ENCODE data around the gene MKLN1.

Gene MKLN1

DNA sequence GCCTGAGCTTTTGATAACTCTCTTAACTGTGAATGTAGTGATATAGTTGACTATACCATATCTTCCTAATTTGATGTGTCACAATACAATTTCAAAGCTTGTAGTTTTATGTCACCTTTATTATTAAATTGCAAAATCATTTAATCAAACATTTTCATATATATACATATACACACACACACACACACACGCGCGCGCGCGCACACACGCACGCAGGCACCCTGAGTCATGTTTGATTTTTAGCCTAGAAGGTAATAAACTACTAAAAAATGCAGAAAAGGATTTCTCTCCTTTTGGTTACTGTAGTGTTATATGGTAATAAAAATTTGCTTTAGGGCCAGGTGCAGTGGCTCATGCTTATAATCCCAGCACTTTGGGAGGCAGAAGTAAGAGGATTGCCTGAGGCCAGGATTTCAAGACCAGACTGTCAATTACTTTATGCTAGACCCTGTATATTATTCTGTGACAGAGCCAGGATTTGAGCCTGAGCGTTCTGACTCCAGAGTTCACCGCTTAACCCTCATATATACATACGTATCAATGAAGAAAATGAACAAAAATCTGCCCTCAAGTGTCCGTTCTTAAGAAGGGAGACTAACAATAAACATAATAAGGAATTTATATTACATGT is 139.2 kb downstream of the MKLN1 start:
- DNase-seq (ENCODE audit: low read depth), result no peak

GRCh38 chr7:131467788-131468187 is 140.1 kb downstream of the MKLN1 start:
- no peak for DNase-seq (ENCODE audit: low read depth)

DNA sequence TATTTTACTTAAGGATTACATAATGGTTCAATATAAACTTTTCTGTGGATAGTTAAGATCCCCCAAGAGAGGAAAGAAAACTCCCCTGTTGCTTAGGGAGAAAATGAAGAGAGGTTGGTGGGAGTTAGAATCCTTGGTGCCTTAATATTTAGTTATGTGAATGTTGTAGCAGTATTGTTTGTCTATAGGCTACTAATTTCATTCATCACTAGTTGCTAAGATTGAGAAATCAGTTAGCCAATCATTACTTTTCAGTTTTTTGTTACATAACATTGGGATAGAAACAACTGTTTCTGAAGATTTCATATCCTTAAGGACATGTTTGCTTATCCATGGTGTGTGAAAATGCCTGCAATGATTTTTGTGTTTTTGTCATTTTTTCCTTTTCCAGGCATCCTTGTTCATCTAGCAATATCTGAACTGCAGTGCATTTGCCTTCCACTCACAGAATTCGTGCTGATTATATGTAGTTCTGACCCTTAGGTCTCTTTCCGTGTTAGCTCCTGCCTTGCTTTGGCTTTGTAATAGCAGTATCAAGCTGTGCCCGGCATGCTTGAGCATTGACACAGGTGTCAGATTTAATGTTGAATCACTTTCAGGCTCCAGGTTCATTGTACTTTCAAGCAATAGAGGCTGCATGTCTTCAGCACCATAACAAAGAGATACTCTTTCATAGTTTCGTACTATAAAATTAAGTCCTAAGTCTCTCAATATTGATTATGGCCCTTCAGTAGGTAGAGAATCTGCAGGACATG is 143.8 kb downstream of the MKLN1 start:
- no peak for DNase-seq (ENCODE audit: low read depth)

DNA sequence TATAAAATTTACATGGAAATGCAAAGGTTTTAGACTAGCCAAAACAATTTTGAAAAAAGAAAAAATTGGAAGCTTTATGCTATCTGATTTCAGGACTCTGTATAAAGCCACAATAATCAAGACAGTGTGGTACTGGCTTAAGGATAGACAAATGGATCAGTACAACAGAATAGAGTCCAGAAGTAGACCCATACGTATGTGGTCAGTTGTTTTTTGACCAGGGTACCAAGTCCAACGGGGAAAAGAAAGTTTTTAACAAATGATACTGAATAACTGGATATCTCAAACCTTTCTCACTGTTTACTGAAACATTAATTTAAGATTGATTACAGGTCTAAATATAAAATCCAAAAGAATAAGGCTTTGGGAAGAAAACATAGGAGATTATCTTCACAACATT is 149.1 kb downstream of the MKLN1 start:
- DNase-seq (ENCODE audit: low read depth), result no peak

GRCh38 chr7:131480384-131481315 is 153.0 kb downstream of the MKLN1 start:
- no peak for DNase-seq (ENCODE audit: low read depth)

DNA sequence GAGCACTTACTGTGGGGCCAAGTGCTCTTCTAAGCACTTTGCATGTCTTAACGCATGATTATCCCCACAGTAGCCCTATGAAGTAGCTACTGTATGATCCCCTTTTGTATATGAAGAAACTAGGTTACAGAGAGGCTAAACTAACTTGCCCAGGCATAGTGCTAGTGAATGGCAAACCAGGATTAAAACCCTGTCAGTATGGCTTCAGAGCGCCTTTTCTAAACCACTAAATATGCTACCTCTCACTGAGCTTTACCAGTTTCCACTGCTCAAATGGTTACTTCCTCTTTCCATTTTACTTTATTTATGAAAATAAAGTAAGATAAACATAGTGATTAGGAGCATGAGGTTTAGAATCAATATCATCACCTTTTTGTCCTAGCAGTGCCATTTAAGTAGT is 155.1 kb downstream of the MKLN1 start:
- DNase-seq (ENCODE audit: low read depth), result no peak

DNA sequence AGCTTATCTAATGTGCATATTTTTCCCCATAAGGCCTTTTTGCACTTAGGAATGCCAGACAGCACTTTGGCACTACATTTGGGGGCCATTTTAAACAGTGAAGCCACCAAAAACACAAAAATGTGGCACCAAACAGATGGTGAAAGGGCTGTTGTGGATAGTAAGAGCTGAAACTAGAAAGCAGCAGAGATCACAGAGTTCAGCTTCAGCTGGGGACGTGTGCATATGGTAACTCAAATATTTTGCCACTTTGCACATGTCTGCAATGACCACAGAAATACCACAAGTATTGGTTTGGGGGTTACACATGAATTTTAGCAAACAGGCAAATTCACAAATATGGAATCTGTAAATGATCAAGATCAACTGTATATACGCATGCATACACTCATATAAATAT is 155.9 kb downstream of the MKLN1 start:
- no peak for DNase-seq (ENCODE audit: low read depth)

GRCh38 chr7:131486346-131486745 is 158.7 kb downstream of the MKLN1 start:
- no peak for DNase-seq (ENCODE audit: low read depth)

- no peak for DNase-seq (ENCODE audit: low read depth)
Measured at GRCh38 chr7:131487217-131487616, 159.5 kb downstream of the MKLN1 start.

DNA sequence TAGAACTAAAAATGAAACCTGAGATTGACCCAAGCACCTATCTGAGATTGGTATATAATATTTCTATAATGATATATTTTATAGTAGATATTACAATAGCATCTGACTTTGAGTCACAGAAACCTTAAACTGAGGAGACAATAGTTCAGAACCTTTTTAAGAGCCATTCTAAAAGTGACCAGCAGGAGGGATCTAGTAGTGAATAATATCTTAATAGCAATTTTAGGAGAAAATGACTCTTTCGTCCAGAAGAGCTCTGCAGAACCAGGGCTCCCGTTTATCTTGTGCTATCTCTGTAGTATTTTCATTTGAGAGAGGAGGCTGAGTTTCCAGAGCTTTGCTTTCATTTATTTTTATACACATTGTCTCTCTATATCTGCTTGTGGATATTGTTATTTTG is 160.7 kb downstream of the MKLN1 start:
- DNase-seq (ENCODE audit: low read depth), result no peak

DNA sequence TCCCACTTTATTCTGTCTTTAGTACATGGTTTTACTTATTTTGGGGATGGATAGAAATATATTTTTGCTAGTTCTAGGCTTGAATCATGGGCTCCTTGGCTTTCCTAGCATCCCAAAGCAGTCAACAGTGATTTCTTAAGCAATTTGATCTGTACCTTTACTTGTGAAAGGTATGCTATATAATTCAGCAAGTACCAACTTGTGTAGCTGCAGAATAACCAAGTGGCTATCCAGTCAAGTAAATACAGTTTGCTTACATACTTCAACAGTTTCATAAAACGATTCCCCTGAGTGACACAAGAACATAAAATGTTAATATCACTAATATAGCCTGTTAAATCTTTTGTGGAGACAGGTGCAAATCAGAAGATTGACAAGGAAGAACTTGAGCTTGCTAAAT is 161.5 kb downstream of the MKLN1 start:
- DNase-seq (ENCODE audit: low read depth), result no peak

GRCh38 chr7:131489881-131490280 is 162.2 kb downstream of the MKLN1 start:
- DNase-seq (ENCODE audit: low read depth), result no peak

- no peak for DNase-seq (ENCODE audit: low read depth)
Measured at GRCh38 chr7:131493081-131493480, 165.4 kb downstream of the MKLN1 start.

- no peak for DNase-seq (ENCODE audit: low read depth)
Measured at GRCh38 chr7:131493581-131493980, 165.9 kb downstream of the MKLN1 start.

GRCh38 chr7:131494182-131494581 is 166.5 kb downstream of the MKLN1 start:
- no peak for DNase-seq (ENCODE audit: low read depth)

- DNase-seq (ENCODE audit: low read depth), result no peak
Measured at GRCh38 chr7:131495669-131496498, 168.2 kb downstream of the MKLN1 start.

GRCh38 chr7:131497454-131497853 is 169.8 kb downstream of the MKLN1 start:
- DNase-seq (ENCODE audit: low read depth), result no peak

GRCh38 chr7:131498237-131498885 is 170.7 kb downstream of the MKLN1 start:
- DNase-seq (ENCODE audit: low read depth), result no peak

- no peak for DNase-seq (ENCODE audit: low read depth)
Measured at GRCh38 chr7:131499801-131500200, 172.1 kb downstream of the MKLN1 start.

DNA sequence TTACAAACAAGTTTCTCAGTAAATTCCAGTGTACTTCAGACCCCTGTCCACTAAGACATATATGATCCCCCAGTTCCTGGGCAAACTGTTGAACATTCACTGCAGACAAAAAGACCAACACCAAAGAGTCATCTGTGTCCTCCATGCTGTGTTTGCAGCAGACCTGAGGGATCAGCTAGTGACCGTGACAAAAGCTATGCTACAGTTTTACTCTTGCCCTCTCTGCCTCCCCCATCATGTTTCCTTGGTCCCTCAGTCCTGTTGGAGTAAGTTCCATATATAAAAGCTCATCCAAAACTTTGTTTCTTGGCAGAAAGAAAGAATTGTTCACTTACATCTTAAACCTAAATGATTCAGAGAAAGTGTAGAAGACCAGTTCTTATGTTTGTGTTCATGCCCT is 172.7 kb downstream of the MKLN1 start:
- no peak for DNase-seq (ENCODE audit: low read depth)

DNA sequence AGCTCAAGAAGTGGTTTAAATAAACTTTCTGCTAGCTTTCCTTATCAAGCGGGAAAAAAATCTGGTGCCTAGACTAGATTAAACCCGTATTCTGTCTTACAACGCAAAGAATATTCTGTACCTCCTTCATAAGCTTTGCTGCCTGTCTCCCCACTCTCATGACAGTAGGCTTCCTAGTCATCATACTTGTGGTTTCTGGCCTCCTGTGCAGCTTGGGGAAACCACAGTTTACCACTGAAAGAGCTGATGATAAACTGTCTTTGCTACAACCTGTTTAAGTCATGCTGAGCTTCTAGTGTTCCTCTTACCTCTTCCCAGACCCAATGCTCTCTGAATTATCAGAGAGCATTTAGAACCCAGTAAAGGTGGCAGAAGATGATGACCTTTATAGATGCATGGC is 173.7 kb downstream of the MKLN1 start:
- no peak for DNase-seq (ENCODE audit: low read depth)

Data from CMK (cell line).